ENCODE results near the gene RPS21.
"Not testable (repeated sequence)": the region's sequence is repeated elsewhere in the genome, so short reads cannot be mapped to it uniquely, and the experiment has no call there.

The RPS21 gene

GRCh38 chr20:62411479-62412193, 24.7 kb downstream of the RPS21 start:
- DNase-seq (ENCODE audit: low spot score) = no peak

DNA sequence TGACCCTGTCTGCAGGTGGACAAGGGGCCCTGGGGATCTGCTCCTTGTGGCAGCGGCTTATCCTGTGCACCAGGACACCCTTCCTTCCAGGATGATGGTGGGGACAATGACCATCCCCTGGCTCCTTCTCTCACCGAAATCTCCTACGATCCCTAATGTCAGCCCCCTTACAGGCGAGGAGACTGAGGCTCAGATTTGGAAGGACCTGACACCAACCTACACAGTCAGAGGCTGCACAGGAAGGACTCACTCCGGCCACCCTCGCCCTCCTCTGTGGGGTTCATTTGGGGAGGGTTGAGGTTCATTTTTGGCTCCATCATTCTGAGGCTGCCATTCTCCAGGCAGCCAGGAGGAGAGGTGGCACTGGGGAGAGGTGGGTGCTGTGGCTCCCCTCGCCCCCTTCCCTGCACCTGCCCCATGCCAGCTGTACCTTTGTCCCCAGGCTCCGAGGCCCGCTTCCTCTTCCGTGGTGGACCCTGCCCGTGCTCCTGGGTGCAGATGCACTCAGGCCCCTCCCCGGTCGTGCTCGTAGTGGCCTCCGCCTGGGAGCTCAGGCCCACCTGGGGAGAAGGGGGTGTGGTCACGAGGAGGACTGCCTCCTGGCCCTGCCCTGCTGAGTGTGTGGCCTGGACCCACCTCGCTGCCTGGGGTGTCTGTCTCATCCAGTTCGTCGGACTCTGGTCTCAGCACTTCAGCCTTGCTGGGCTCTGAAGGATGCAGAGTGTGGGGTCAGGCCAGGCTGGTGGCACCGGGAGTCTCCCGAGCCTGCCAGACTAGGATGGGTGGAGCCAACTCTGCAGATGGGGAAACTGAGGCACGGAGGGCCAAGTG, 25.5 kb downstream of the RPS21 start:
- DNase-seq (ENCODE audit: low spot score) = no peak

DNA sequence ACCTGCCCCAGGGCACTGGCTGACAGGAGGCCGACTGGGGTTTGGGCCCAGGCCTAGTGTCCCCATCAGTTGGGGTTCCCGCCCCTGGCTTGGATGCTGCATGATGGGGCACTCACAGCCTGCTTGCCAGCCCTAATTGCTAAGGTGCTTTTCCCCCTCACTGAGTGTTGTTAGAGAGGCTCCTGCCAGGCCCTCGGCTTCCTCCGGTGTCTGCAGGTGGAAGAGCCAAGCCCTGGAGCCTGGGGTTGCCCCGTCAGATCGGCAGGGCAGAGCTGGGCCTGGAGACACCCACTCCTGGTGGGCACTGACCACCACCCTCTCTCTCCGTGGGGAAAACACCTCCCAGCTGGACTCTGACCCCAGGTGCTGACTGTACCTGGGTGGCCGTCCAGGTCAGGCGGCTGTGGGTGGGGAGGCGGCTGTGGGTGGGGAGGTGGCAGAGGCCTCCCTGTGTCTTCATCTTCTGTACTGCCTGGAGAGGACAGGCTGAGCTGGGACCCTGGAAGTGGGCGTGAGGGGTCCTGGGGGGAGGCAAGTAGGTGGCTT, 26.2 kb downstream of the RPS21 start:
- DNase-seq (ENCODE audit: low spot score) = no peak

GRCh38 chr20:62413896-62414481, 27.1 kb downstream of the RPS21 start:
- DNase-seq (ENCODE audit: low spot score) = no peak

- no peak for DNase-seq (ENCODE audit: low spot score)
Observed at GRCh38 chr20:62415354-62416111, 28.6 kb downstream of the RPS21 start.

GRCh38 chr20:62416651-62417637, 30.0 kb downstream of the RPS21 start:
- DNase-seq (ENCODE audit: low spot score) = no peak

- no peak for DNase-seq (ENCODE audit: low spot score)
Observed at GRCh38 chr20:62417981-62418708, 31.2 kb downstream of the RPS21 start.

DNA sequence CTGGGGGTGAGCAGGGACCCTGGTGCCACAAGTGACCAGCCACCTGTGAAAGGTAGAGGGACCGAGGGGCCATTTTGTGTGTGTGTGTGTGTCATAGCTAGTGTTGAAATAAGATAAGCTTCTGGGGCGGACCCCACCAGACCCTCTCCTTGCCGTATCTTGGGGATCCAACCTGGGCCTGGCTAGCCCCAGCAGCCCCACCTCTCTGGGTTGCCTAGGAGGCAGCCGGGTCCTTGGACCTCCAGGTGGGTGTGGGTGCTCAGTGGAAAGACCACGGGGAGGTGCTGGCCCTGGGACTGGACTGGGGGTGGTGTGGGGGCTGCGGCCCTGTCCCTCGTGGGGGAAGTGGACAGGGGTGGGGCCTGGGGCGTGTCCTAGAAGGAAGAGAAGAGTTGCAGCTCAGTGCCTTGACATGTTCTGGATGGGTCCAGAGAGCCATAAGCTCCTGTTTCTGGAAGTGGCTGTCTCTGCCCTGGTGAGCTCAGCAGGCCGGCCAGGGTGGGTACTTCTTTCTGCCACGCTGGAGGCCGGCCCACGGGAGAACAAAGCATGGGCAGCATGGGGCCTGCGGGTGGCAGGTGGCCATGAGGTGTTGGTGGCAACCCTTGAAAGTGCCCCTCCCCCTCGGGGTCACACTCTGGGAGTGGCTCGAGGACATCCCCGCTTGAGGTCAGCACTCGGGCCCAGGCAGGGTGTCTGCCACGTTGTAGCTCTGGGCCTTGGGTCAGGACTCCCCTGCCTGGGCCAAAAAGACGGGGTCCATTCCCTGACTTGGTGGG, 32.0 kb downstream of the RPS21 start:
- DNase-seq (ENCODE audit: low spot score) = no peak

DNA sequence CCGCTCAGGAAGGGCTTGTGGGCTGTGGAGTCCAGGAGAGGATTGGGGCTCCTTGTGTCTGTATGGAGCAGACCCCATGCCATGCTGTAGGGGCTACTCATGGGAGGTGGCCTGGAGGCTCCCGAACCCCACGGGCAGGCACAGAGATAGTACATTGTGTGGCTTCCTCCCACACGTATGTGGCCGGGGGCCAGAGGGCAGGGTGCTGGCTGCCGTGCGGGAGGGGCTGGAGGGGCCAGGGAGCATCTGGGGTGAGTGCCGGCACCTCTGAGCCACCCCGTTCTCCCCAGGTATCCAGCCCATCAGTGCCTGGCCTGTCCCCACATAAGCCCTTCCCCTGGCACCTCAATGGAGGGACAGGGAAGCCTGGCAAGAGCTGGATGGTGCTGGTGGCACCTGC, 32.9 kb downstream of the RPS21 start:
- DNase-seq (ENCODE audit: low spot score) = no peak

DNA sequence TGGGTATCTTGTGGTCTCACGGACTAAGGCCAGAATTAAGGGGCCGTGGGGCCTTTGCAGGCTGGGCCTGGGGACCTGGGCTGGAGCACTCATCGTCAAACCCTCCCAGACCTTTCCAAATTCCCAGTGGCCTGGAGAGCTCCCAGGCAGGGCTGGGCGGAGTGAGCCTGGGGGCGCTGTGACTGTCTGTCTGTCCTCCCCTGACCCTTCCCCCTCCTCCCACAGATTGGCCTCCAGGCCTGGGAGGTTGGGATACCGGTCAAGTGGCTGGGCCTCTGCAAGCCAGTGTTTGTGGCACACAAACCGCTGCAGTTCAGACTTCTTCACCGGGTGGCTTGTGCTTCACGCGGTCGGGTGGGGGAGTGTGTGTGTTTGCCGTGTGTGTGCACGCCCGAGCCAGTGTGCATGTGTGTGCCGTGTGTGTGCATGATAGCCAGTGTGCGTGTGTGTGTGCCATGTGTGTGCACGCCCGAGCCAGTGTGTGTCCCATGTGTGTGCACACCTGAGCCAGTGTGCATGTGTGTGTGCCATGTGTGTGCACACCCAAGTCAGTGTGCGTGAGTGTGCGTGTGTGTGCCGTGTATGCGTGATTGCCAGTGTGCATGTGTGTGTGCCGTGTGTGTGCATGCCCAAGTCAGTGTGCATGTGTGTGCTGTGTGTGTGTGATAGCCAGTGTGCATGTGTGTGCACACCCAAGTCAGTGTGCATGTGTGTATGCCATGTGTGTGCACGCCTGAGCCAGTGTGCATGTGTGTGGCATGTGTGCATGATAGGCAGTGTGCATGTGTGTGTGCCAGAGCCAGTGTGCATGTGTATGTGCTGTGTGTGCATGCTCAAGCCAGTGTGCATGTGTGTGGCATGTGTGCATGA, 34.2 kb downstream of the RPS21 start:
- DNase-seq (ENCODE audit: low spot score) = no peak

DNA sequence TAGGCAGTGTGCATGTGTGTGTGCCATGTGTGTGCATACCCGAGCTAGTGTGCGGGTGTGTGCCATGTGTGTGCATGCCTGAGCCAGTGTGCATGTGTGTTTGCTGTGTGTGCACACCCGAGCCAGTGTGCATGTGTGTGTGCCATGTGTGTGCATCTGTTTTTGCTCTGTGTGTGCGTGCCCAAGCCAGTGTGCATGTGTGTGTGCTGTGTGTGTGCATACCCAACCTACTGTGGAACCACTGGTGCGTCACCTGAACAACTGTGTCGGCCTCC, 34.8 kb downstream of the RPS21 start:
- no peak for DNase-seq (ENCODE audit: low spot score)

GRCh38 chr20:62422636-62423325, 35.9 kb downstream of the RPS21 start:
- no peak for DNase-seq (ENCODE audit: low spot score)

GRCh38 chr20:62423326-62423706, 36.4 kb downstream of the RPS21 start:
- no peak for DNase-seq (ENCODE audit: low spot score)

DNA sequence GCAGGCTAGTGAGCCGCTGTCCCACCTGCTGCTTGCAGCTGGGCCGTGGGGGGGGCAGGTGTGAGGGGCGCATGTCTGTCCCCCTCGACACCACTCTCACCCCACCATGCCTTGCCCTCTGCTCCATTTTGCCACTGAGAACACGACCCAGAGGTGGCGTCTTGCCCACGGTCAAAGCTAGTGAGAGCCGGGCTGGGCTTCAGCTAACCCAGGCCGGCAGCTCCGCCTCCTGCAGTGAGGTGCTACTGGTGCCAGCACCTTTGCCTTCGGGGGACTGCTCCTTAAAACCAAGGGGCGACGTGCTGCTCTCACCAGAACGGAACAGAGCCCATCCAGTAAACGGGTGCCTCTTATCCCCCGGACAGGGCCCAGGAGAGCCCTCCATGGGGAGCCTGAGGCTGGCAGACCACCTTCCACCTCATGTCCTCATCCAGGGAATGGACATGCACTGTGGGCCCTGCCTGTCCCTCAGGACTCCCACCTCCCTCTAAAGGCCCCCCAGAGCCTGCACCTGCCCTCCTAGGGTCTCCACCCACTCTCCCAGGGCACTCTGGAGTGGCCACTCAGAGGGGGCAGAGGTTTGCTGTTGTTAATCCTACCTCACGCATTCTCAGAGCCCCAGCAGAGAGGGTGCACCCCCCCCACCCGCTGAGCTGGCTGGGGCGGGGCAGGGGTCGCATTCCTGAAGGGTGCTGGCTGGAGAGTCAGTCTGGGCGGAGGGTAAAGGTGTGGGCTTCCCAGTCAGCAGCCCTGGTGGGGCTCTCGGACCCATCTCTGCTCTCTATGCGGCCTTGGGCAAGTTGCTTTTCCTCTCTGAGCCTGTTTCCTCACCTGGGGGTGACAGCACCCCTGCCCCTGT, 37.6 kb downstream of the RPS21 start:
- DNase-seq (ENCODE audit: low spot score) = no peak

DNA sequence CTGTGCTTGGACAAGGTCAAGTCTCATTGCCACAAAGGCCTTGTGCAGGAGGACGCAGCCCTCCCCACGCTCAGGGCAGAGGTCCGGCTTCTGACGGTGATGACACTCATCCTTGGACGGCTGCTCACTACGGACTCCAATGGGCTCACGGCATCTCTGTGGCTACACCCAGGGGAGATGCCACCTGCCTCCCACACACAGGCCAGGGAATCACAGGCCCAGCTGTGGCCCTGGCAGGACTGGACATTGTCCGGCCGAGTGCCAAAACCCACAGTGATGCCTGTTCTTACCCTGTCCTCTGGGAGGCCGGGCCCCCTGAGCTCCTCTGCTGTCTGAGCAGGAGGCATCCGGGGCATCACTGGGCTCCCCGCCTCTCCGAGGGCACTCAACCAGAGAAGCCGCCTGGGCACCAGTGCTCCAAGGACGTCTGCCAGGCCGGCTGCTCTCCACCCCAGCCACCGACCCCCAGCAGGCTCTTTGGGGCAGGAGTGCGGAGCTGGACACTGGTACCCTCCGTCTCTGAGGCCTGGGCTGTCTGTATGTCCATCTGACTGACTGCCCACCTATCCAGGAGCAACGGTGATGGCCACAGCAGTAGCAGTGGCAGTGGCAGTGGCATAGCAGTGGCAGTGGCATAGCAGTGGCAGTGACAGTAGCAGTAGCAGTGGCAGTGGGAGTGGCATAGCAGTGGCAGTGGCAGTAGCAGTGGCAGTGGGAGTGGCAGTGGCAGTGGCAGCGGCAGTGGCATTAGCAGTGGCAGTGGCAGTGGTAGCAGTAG, 38.6 kb downstream of the RPS21 start:
- DNase-seq (ENCODE audit: low spot score) = no peak

GRCh38 chr20:62426059-62426348, 39.1 kb downstream of the RPS21 start:
- not testable (repeated sequence) for DNase-seq (ENCODE audit: low spot score)
